MM.1S (cell line): Measurements from ENCODE around the gene AMIGO1.

Source experiments
- CTCF ChIP-seq: fragments of 300-600 bp; sonication (generic); IDR thresholded peaks from 2 replicates; pipeline ENCODE4 v1.5.1; 2016; ENCODE audit warnings: antibody characterized with exemption, low read length, mixed read lengths
- EZH2 ChIP-seq: fragments of 300-600 bp; sonication (generic); optimal IDR thresholded peaks from 2 replicates; pipeline ENCODE3; 2017; ENCODE audit warnings: low read depth, mild to moderate bottlenecking, antibody characterized with exemption, low read length, mixed read lengths
- EZH2phosphoT487 ChIP-seq: fragments of 300-600 bp; sonication (generic); IDR thresholded peaks from 2 replicates; pipeline ENCODE4 v1.6.1; 2018; ENCODE audit warnings: antibody characterized with exemption, low read length

- no peak for TF ChIP-seq CTCF
- no peak for TF ChIP-seq EZH2
- no peak for TF ChIP-seq EZH2phosphoT487
Measured at GRCh38 chr1:109481646-109482045, 27.9 kb downstream of the AMIGO1 start.
